Esophagus muscularis mucosa (tissue), 4 donors: Measurements from ENCODE around the gene STRBP. TPM values are rescaled to one million over a fixed set of nuclear protein-coding genes. Genes with fewer than 3 reads are reported as not detected.

Experiments used
- DNase-seq: peaks from one replicate; pipeline ENCODE4 v3.0.0-alpha.2; 2017; ENCODE audit errors: extremely low spot score
- H3K27ac ChIP-seq, 4 donors: fragments of 200-600 bp; sonication (generic); replicated peaks in 1 of 4; 1 replicate in 3 of 4; 2 replicates in 1 of 4; pipeline ENCODE4 v1.5.1; 2016 to 2019; ENCODE audit warnings: mild to moderate bottlenecking in 1 of 4
- H3K27me3 ChIP-seq, 4 donors: fragments of 200-600 bp; sonication (generic); one replicate each; pipeline versions ENCODE4 v1.5.1 to v1.6.0; 2016 to 2019
- H3K36me3 ChIP-seq, 4 donors: fragments of 200-600 bp; sonication (generic); one replicate each; pipeline ENCODE4 v1.5.1; 2016 to 2019
- H3K4me1 ChIP-seq, 4 donors: fragments of 200-600 bp; sonication (generic); one replicate each; pipeline ENCODE4 v1.5.1; 2016 to 2019
- H3K4me3 ChIP-seq, 4 donors: fragments of 200-600 bp; sonication (generic); 1 replicate in 2 of 4; 2 replicates in 2 of 4; pipeline ENCODE4 v1.5.1; 2016 to 2019; ENCODE audit warnings: mild to moderate bottlenecking in 4 of 4, moderate library complexity in 1 of 4
- H3K9me3 ChIP-seq, 4 donors: fragments of 200-600 bp; sonication (generic); 1 replicate in 3 of 4; 2 replicates in 1 of 4; pipeline ENCODE4 v1.5.1; 2016 to 2019
- CTCF ChIP-seq, 3 experiments: fragments of 200-600 bp in 2 of 3; fragments of 450-650 bp in 1 of 3; sonication (generic) in 2 of 3; IDR thresholded peaks; one replicate each; pipeline ENCODE4 v1.5.1; 2017 to 2019; ENCODE audit warnings: antibody characterized with exemption in 3 of 3, mild to moderate bottlenecking in 2 of 3, moderate library complexity in 1 of 3
- EP300 ChIP-seq: sonication (generic); formaldehyde crosslinking; IDR thresholded peaks from one replicate; pipeline ENCODE4 v1.6.1; 2017; ENCODE audit warnings: antibody characterized with exemption
- POLR2A ChIP-seq: fragments of 450-650 bp; IDR thresholded peaks from one replicate; pipeline ENCODE4 v1.6.1; 2017; ENCODE audit warnings: antibody characterized with exemption, moderate library complexity, mild to moderate bottlenecking, low read depth
- POLR2AphosphoS5 ChIP-seq, 2 donors: sonication (generic); formaldehyde crosslinking; IDR thresholded peaks; one replicate each; pipeline ENCODE4 v1.6.1; 2017; ENCODE audit warnings: antibody characterized with exemption in 2 of 2
- WGBS: methylation state at CpG from one replicate; pipeline ENCODE4 v1.1.5; 2018; 5-methylcytosine and 5-hydroxymethylcytosine counted together
- intact Hi-C: fragments of 100-400 bp; cut with DNase I; formaldehyde crosslinking; loops from one replicate; pipeline ENCODE4 v1.15.1; 2023
- total RNA-seq, 4 donors: library from RNA; depleted of rRNA; stranded (reverse); fragments of >200 nt; gene quantifications; one replicate each; pipeline versions ENCODE4 v1.1.0 to v1.2.1, GENCODE V29; 2016

The STRBP gene
- total RNA-seq, 4 donors from 2014 or later = 11.2 to 20.6 (median 14.5) TPM

- WGBS = 68% methylated on average over 2 of the region's 2 CpGs
- Histone ChIP-seq H3K9me3 (no peaks in the 10 kb centered on the region), H3K27ac (no peak overlapping the region), H3K36me3 (peaks cover 0 to 4% (median under 1%) of the 10 kb centered on the region in 4 donors), H3K27me3 (no peaks in the 10 kb centered on the region), H3K4me1 (no peaks in the 10 kb centered on the region), H3K4me3 (no peak overlapping the region)
- DNase-seq = no peak
- TF ChIP-seq POLR2AphosphoS5 (IDR thresholded peaks at IDR 0.05) (no peak), POLR2A (no peak), CTCF (IDR thresholded peaks at IDR 0.05) (no peak), EP300 (no peak)
- intact Hi-C loops = no loop called here
Measured at GRCh38 chr9:123162791-123163345, 105.5 kb downstream of the STRBP start.

GRCh38 chr9:123162360-123162759 lies 106.0 kb downstream of the STRBP start:
- 92% methylated on average over 1 of the region's 1 CpG for WGBS
- intact Hi-C loops = no loop called here

DNA sequence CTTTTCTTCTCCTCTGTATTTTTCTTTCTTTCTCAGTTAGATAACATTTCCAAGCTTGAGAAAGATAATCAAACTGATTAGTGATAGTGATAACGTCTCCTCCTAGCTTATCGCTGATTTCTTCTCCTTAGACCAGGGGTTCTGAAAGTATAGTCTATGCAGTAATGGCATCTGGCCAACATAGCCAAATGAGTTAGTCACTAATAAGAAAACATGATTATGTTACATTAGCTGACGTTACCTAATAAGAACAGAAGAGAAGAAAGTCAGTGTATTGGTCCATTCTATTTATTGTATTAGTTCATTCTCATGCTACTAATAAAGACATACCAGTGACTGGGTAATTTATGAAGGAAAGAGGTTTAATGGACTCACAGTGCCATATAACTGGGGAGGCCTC lies 111.2 kb downstream of the STRBP start:
- Histone ChIP-seq H3K4me3 (no peak overlapping the region), H3K27me3 (no peaks in the 10 kb centered on the region), H3K9me3 (no peaks in the 10 kb centered on the region), H3K4me1 (no peaks in the 10 kb centered on the region), H3K36me3 (peaks cover 0 to 13% (median 5%) of the 10 kb centered on the region in 4 donors), H3K27ac (no peak overlapping the region)
- WGBS = 92% methylated on average over 3 of the region's 3 CpGs
- no peak for DNase-seq
- intact Hi-C loops = no loop called here
- TF ChIP-seq CTCF (IDR thresholded peaks at IDR 0.05) (no peak), POLR2A (no peak), POLR2AphosphoS5 (IDR thresholded peaks at IDR 0.05) (no peak), EP300 (no peak)

More at GRCh38 chr9:123162360-123162759, 106.0 kb downstream of the STRBP start:
- Histone ChIP-seq H3K4me3 (no peak overlapping the region), H3K27ac (no peak overlapping the region), H3K27me3 (no peaks in the 10 kb centered on the region), H3K36me3 (peaks cover 0 to 6% (median 2%) of the 10 kb centered on the region in 4 donors), H3K4me1 (no peaks in the 10 kb centered on the region), H3K9me3 (no peaks in the 10 kb centered on the region)
- DNase-seq = no peak
- TF ChIP-seq CTCF (IDR thresholded peaks at IDR 0.05) (no peak), POLR2A (no peak), POLR2AphosphoS5 (IDR thresholded peaks at IDR 0.05) (no peak), EP300 (no peak)

GRCh38 chr9:123150708-123151503 lies 117.5 kb downstream of the STRBP start:
- TF ChIP-seq EP300 (no peak), CTCF (IDR thresholded peaks at IDR 0.05) (no peak), POLR2A (no peak), POLR2AphosphoS5 (IDR thresholded peaks at IDR 0.05) (no peak)
- Histone ChIP-seq H3K9me3 (peaks cover 0 to 4% (median 0%) of the 10 kb centered on the region in 4 donors), H3K27me3 (no peaks in the 10 kb centered on the region), H3K4me1 (no peaks in the 10 kb centered on the region), H3K4me3 (no peak overlapping the region), H3K36me3 (peaks cover 0 to 12% (median 6%) of the 10 kb centered on the region in 4 donors), H3K27ac (no peak overlapping the region)
- no peak for DNase-seq
- 79% methylated on average over 5 of the region's 5 CpGs for WGBS
- intact Hi-C loops = no loop called here
